ENCODE results near the gene GOLT1A.

Gene GOLT1A

GRCh38 chr1:204190212-204191211, 23.3 kb downstream of the GOLT1A start:
- DNase-seq (ENCODE audit: low read depth), result no peak

- DNase-seq (ENCODE audit: low read depth), result no peak
These were observed 24.7 kb downstream of the GOLT1A start for GRCh38 chr1:204188959-204189639.

GRCh38 chr1:204186597-204186996, 27.2 kb downstream of the GOLT1A start:
- no peak for DNase-seq (ENCODE audit: low read depth)

- DNase-seq (ENCODE audit: low read depth), result no peak
These were observed 32.7 kb downstream of the GOLT1A start for GRCh38 chr1:204181116-204181515.

- DNase-seq (ENCODE audit: low read depth), result no peak
These were observed 33.7 kb downstream of the GOLT1A start for GRCh38 chr1:204180133-204180532.

- no peak for DNase-seq (ENCODE audit: low read depth)
These were observed 35.1 kb downstream of the GOLT1A start for GRCh38 chr1:204178487-204179281.

GRCh38 chr1:204177133-204177532, 36.7 kb downstream of the GOLT1A start:
- no peak for DNase-seq (ENCODE audit: low read depth)

GRCh38 chr1:204176049-204176448, 37.7 kb downstream of the GOLT1A start:
- no peak for DNase-seq (ENCODE audit: low read depth)

GRCh38 chr1:204174958-204175357, 38.8 kb downstream of the GOLT1A start:
- DNase-seq (ENCODE audit: low read depth), result no peak

- DNase-seq (ENCODE audit: low read depth), result no peak
These were observed 41.3 kb downstream of the GOLT1A start for GRCh38 chr1:204172404-204173029.

- no peak for DNase-seq (ENCODE audit: low read depth)
These were observed 42.0 kb downstream of the GOLT1A start for GRCh38 chr1:204171751-204172178.

GRCh38 chr1:204170494-204171155, 43.2 kb downstream of the GOLT1A start:
- DNase-seq (ENCODE audit: low read depth), result no peak

GRCh38 chr1:204169858-204170257, 43.9 kb downstream of the GOLT1A start:
- DNase-seq (ENCODE audit: low read depth), result no peak

- DNase-seq (ENCODE audit: low read depth), result no peak
These were observed 46.1 kb downstream of the GOLT1A start for GRCh38 chr1:204167730-204168129.

- DNase-seq (ENCODE audit: low read depth), result no peak
These were observed 47.6 kb downstream of the GOLT1A start, which contains the start of gene REN for GRCh38 chr1:204166219-204166618. REN (minus strand) TSS chr1:204166337; CDS start chr1:204166293, 44 bp downstream.

GRCh38 chr1:204162494-204163074, 51.2 kb downstream of the GOLT1A start:
- DNase-seq (ENCODE audit: low read depth), result peak; percentile 58

- no peak for DNase-seq (ENCODE audit: low read depth)
These were observed 51.9 kb downstream of the GOLT1A start for GRCh38 chr1:204161609-204162493.

- no peak for DNase-seq (ENCODE audit: low read depth)
These were observed 55.8 kb downstream of the GOLT1A start for GRCh38 chr1:204157962-204158361.

- no peak for DNase-seq (ENCODE audit: low read depth)
These were observed 57.9 kb downstream of the GOLT1A start for GRCh38 chr1:204155881-204156280.

Data from stimulated activated CD8-positive, alpha-beta memory T cell treated with anti-CD3 and anti-CD28 coated beads, Interleukin-12 subunit alpha, Interleukin-12 subunit beta, amount 100 ng/mL, for 1 hour (primary cell).